Measurements from ENCODE around the gene PLAGL1. TPM values are rescaled to one million over a fixed set of nuclear protein-coding genes. Genes with fewer than 3 reads are reported as not detected.

PLAGL1 gene
- polyA plus RNA-seq, 2 of the 4 experiments (the other 2 are of a cell fraction), result 4.7 to 8.2 TPM

DNA sequence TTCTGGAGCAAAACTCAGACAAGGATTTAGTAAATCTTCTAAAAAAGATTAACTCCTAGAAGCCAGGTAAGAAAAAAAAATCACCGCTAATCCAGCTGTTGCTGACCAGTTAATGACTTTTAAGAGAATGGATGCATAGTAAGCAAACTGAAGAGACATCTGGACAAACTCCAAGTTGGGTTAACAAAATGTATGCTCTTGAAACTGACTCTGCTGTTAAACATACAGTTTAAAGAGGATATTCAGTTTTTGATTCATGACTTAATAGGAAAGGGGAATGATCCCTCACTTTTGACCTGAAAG, 70.4 kb downstream of the PLAGL1 start:
- ATAC-seq, result no peak
- Histone ChIP-seq H3K9me3 (no peaks in the 10 kb centered on the region), H3K27ac (no peak overlapping the region), H3K4me1 (no peaks in the 10 kb centered on the region), H3K4me3 (no peak overlapping the region), H3K4me2 (no peak overlapping the region)
- ChIA-PET CTCF (interaction anchor here (0.7 to 1.4 kb wide), 2 partner anchors 75 to 766 kb away, joined by 3 to 4 read pairs; no protein-coding TSS in a partner anchor), POLR2A (no interaction called here)
- TF ChIP-seq PHF8 (IDR thresholded peaks at IDR 0.05; ENCODE audit: borderline replicate concordance, low read depth) (no peak), TFCP2L1 (CRISPR knock-in tag; IDR thresholded peaks at IDR 0.05) (no peak)
- TF ChIP-seq, protein P1, sequence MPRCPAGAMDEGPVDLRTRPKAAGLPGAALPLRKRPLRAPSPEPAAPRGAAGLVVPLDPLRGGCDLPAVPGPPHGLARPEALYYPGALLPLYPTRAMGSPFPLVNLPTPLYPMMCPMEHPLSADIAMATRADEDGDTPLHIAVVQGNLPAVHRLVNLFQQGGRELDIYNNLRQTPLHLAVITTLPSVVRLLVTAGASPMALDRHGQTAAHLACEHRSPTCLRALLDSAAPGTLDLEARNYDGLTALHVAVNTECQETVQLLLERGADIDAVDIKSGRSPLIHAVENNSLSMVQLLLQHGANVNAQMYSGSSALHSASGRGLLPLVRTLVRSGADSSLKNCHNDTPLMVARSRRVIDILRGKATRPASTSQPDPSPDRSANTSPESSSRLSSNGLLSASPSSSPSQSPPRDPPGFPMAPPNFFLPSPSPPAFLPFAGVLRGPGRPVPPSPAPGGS (IDR thresholded peaks at IDR 0.05), result no peak
- no peak for FAIRE-seq
- DNase-seq (ENCODE audit: low read depth in 1 of 2, low spot score in 1 of 2), result no peak
- 90% methylated on average over 1 of the region's 1 CpG for WGBS (ENCODE audit: missing lambda C conversion rate)

DNA sequence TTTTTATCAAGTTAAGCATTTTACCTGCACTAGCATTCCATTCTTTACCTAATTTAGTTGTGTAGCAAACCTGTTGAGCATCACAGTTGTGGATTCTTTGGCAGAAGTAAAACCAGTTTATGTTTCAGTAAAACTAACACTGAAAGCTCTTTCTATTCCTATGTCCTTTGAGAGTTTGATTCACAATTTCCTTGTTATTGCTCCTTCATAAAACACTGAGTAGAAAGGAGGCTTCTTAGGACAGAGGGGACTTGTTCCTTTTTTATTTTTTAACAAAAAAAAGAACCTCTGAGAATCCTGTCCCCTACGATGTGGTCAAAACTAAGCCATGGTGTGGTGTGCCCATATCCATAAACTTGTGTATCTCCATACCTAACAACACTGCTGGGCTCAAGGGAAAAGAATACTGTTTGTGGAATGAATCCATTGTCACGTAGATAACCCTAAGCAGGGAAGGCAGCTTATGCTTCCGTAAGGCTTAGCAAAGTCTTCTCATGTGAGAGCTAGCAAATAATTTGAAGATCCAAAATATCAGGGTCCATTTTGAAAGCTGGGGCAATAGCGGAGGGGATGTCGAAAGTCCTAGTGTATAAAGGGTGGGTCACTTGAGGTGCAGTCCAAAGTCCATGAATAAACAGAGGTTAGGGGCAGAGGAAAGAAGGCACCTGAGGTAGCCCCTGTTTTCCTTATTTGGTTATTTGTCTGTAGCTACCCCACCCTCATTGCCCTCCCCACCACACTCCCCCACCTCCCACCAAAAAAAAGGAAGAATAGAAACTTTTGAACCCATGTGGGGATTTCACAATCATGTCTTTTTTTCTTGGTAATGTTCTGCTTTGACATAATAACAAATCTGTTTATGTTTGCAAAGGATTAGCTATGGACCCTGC, 71.0 kb downstream of the PLAGL1 start:
- no peak for ATAC-seq
- Histone ChIP-seq H3K9me3 (no peaks in the 10 kb centered on the region), H3K4me2 (no peak overlapping the region), H3K4me1 (no peaks in the 10 kb centered on the region), H3K4me3 (no peak overlapping the region), H3K27ac (no peak overlapping the region)
- TF ChIP-seq NFE2L2 (conservative IDR thresholded peaks at IDR 0.05; ENCODE audit: low read length) (no peak), HOXB5 (CRISPR knock-in tag; IDR thresholded peaks at IDR 0.05) (no peak), CEBPB (IDR thresholded peaks at IDR 0.05) (no peak), NPAS2 (CRISPR knock-in tag; IDR thresholded peaks at IDR 0.05; ENCODE audit: borderline replicate concordance) (no peak), JUN (IDR thresholded peaks at IDR 0.05) (no peak), RFX5 (IDR thresholded peaks at IDR 0.05) (no peak), SMC3 (IDR thresholded peaks at IDR 0.05) (no peak), FOSL2 (IDR thresholded peaks at IDR 0.05) (no peak), FOSL2 (CRISPR knock-in tag; IDR thresholded peaks at IDR 0.05) (no peak), ZFP36 (IDR thresholded peaks at IDR 0.05; ENCODE audit: borderline replicate concordance, partially characterized antibody) (no peak), GATA3 (IDR thresholded peaks at IDR 0.05; ENCODE audit: borderline replicate concordance) (no peak), POLR2AphosphoS2 (conservative IDR thresholded peaks at IDR 0.05; ENCODE audit: low read length) (no peak)
- TF ChIP-seq, protein P2, sequence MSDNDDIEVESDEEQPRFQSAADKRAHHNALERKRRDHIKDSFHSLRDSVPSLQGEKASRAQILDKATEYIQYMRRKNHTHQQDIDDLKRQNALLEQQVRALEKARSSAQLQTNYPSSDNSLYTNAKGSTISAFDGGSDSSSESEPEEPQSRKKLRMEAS (IDR thresholded peaks at IDR 0.05), result no peak
- TF ChIP-seq, protein P3, sequence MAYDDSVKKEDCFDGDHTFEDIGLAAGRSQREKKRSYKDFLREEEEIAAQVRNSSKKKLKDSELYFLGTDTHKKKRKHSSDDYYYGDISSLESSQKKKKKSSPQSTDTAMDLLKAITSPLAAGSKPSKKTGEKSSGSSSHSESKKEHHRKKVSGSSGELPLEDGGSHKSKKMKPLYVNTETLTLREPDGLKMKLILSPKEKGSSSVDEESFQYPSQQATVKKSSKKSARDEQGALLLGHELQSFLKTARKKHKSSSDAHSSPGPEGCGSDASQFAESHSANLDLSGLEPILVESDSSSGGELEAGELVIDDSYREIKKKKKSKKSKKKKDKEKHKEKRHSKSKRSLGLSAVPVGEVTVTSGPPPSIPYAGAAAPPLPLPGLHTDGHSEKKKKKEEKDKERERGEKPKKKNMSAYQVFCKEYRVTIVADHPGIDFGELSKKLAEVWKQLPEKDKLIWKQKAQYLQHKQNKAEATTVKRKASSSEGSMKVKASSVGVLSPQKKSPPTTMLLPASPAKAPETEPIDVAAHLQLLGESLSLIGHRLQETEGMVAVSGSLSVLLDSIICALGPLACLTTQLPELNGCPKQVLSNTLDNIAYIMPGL (CRISPR knock-in tag; IDR thresholded peaks at IDR 0.05; ENCODE audit: borderline replicate concordance), result no peak
- TF ChIP-seq, protein P4, sequence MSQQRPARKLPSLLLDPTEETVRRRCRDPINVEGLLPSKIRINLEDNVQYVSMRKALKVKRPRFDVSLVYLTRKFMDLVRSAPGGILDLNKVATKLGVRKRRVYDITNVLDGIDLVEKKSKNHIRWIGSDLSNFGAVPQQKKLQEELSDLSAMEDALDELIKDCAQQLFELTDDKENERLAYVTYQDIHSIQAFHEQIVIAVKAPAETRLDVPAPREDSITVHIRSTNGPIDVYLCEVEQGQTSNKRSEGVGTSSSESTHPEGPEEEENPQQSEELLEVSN (IDR thresholded peaks at IDR 0.05; ENCODE audit: borderline replicate concordance, low read depth), result no peak
- ChIA-PET CTCF (interaction anchor here (0.7 to 1.4 kb wide), 2 partner anchors 76 to 767 kb away, joined by 3 to 4 read pairs; no protein-coding TSS in a partner anchor), POLR2A (no interaction called here)
- no peak for DNase-seq (ENCODE audit: low read depth in 1 of 2, low spot score in 1 of 2)
- no peak for FAIRE-seq
- WGBS (ENCODE audit: missing lambda C conversion rate), result 54% methylated on average over 5 of the region's 5 CpGs

DNA sequence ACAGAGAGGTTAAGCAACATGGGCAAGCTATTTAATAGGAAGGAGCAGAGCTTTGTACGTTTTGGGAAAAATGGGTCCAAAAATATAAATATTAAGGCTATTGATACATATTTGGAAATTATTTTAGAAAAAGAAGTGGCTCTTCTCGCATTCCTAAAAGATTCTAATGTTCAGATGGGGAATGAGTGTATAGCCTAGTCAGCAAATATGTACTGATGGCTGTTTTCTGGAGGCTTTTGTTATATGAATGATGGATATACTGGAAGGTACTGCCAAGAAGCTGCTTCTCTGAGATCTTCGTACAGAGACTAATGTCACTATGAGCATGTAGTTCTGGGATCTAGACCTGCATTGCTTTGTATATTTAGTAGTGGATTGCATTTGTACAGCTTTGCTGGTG, 71.7 kb downstream of the PLAGL1 start:
- H3K27ac ChIP-seq, result no peak overlapping the region
- ATAC-seq, result no peak
- H3K4me3 ChIP-seq, result no peak overlapping the region
- peak; percentile 63 for TF ChIP-seq MAFK (IDR thresholded peaks at IDR 0.05; ENCODE audit: partially characterized antibody)
- TF ChIP-seq EP300 (IDR thresholded peaks at IDR 0.05), result no peak
- no peak for DNase-seq (ENCODE audit: low read depth in 1 of 2, low spot score in 1 of 2)
- no peak overlapping the region for H3K4me2 ChIP-seq
- 42% methylated on average over 3 of the region's 3 CpGs for WGBS (ENCODE audit: missing lambda C conversion rate)
- POLR2A ChIA-PET, result no interaction called here
- no peaks in the 10 kb centered on the region for H3K9me3 ChIP-seq
- no peaks in the 10 kb centered on the region for H3K4me1 ChIP-seq
- no peak for FAIRE-seq
- CTCF ChIA-PET, result interaction anchor here (1.3 kb wide), 1 partner anchor 361 kb away, joined by 3 read pairs; no protein-coding TSS in a partner anchor

Measured in A549 (cell line).